Endometrial microvascular endothelial cells (primary cell): Measurements from ENCODE around the gene S100A13. TPM values are rescaled to one million over a fixed set of nuclear protein-coding genes. Genes with fewer than 3 reads are reported as not detected.
"Not testable (repeated sequence)": the region's sequence is repeated elsewhere in the genome, so short reads cannot be mapped to it uniquely, and the experiment has no call there.

Experiments used
- in situ Hi-C: cut with HindIII; loops from 2 replicates; pipeline ENCODE4 v1.10.0; 2017; ENCODE audit warnings: low sequenced_read_pairs, low pct_unique_long_range_greater_than_20kb; ENCODE audit errors: inconsistent ontology term
- total RNA-seq: library from RNA; depleted of rRNA; stranded (reverse); fragments of >200 nt; gene quantifications from one replicate; pipeline ENCODE4 v1.2.3, GENCODE V29; 2015; ENCODE audit errors: inconsistent ontology term

Gene S100A13
- total RNA-seq, 1 donor from 2014 or later, result 75.1 TPM

DNA sequence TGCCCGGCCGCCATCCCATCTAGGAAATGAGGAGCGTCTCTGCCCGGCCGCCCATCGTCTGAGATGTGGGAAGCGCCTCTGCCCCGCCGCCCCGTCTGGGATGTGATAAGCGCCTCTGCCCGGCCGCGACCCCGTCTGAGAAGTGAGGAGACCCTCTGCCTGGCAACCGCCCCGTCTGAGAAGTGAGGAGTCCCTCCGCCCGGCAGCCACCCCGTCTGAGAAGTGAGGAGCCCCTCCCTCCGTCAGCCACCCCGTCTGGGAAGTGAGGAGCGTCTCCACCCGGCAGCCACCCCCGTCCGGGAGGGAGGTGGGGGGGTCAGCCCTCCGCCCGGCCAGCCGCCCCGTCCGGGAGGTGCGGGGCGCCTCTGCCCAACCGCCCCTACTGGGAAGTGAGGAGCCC, 44.5 kb downstream of the S100A13 start:
- in situ Hi-C loops, result not testable (repeated sequence)

DNA sequence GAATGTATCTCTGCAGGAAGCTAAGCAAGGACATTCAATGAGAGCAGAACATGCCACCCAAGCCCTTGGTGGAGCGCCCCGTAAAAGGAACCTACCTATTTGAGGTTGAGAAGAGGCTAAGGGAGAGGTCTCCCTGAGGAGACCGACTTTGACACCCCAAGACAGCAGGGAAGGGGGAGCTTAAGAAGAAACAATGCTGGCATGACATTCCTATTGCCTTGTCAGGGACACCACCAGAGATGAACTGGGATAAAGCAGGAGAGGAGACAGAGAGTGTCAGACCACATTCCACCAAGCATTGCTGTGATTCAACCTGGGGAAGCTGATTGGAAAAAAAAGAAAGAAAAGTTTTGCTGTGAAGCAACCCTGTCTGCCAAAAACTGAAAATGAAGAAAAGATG, 48.4 kb downstream of the S100A13 start:
- in situ Hi-C loops, result no loop called here

DNA sequence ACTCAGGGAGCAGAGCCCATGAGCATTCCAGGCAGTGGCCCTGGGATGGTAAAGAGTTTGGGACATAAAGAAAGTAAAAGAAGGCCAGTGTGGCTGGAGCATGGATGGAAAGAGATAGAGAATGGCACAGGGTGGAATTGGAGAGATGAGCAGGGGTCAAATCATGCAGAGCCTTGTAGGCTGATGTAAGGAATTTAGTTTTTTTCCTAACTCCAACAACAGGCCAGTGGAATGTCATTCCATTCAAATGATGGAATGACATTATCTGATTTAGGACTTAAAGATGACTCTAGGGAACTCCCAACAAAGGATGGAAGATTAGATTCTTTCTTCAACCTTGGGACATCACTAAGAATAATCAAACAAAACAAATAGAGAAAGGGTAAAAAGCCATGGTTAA, 48.8 kb downstream of the S100A13 start:
- in situ Hi-C loops, result no loop called here

DNA sequence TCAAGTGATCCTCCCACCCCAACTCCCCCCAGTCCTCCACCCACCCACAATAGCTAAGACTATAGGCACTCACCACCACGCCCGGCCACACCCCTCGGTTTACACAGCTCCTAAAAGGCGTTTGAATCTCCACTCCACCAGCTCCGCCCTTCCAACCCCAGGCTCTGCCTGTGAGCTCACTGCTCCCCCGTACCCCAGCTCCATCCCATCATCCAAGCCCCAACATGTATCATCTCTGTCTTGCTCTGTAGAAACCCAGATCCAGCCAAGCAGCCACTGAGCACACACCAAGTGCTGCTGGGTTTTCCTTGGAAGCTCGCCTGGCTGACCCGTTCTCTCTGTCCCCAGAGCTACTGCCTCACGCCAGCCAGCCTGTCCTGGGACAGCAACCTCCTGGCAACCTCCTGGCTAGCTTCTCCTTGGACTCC, 49.7 kb downstream of the S100A13 start:
- in situ Hi-C loops, result no loop called here

DNA sequence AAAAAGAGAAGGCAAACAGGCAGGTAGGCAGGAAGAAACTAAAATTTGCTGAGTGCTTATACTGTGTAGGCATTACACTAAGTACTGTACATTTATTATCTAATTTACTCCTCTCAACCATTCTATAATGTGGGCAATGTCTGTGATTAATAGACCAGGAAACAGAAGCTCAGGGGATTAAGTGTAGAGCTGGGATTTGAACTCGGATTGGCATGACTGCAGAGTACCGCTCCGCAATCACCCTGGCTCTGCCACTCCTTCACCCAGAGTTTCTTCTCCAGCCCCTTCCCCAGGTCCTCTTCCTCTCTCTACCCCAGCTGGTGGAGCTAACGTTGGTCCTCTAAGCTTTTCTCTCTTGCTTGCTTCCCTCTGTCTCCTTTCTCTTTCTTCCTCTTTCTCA, 50.2 kb downstream of the S100A13 start:
- in situ Hi-C loops, result no loop called here

DNA sequence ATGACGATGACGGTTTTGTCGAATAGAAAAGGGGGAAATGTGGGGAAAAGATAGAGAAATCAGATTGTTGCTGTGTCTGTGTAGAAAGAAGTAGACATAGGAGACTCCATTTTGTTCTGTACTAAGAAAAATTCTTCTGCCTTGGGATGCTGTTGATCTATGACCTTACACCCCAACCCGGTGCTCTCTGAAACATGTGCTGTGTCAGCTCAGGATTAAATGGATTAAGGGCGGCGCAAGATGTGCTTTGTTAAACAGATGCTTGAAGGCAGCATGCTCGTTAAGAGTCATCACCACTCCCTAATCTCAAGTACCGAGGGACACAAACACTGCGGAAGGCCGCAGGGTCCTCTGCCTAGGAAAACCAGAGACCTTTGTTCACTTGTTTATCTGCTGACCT, 51.8 kb downstream of the S100A13 start:
- in situ Hi-C loops, result not testable (repeated sequence)

DNA sequence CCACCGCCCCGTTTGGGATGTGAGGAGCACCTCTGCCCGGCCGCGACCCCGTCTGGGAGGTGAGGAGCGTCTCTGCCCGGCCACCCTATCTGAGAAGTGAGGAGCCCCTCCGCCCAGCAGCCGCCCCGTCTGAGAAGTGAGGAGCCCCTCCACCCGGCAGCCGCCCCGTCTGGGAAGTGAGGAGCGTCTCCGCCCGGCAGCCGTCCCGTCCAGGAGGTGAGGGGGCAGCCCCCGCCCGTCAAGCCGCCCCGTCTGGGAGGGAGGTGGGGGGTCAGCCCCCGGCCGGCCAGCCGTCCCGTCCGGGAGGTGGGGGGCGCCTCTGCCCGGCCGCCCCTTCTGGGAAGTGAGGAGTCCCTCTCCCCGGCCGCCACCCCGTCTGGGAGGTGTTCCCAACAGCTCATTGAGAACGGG, 52.2 kb downstream of the S100A13 start:
- in situ Hi-C loops, result not testable (repeated sequence)

DNA sequence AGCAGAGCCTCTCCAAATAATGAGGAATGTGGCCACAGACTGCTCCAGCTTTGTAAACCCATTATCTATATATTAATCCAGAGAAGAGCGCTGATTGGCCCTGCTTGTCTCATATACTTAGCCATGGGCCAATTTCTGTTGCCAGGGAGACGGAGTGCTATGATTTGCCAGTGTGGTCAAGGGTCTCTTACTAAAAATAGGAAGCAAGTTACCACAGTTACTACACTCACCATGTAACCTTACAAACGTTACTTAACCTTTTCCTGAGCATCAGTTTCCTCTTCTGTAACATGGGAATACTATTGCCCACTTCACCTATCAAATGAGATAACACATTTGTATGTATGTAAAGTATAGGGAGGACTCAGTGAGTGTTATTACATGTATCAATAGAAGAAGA, 54.0 kb downstream of the S100A13 start:
- in situ Hi-C loops, result no loop called here

DNA sequence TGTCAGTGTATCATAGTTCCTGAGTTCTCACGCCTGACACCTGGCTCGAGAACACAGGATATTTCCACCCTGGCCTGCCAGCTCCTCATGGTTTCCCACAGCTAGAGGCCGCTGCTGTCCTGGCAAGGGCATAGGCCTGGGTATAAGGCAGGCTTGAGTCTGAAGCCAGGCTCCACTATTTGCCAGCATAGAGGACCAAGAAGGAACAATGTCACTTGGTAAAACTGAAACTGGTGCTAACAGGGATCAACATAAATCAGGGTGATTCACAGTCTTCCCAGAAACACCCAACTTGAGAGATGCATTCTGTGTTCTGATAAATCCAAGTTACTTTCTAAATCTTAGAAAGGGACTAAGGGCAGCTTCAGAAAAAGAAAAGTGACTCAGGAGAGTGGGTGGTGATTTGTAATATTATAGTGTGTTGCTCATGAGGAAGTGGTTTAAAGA, 54.7 kb downstream of the S100A13 start:
- in situ Hi-C loops, result no loop called here

DNA sequence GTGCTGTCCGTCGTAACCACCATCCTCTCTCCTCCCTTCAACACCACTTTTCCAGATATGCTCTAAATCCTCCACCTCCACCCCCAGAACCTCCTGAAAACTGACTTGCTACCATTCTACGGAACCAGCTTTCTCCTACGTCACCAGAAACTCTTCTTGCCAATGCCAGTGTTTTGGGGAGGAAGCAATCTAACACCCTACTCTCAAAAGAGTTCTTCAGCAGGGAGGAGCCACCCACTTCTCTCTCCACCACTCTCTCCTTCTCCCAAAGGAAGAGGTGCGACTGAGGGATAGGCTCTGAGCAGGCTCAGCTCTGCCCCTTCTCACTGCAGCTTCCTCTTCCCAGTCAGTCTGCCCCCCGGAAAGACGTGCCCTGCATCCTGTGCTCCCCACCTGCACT, 55.6 kb downstream of the S100A13 start:
- in situ Hi-C loops, result no loop called here

DNA sequence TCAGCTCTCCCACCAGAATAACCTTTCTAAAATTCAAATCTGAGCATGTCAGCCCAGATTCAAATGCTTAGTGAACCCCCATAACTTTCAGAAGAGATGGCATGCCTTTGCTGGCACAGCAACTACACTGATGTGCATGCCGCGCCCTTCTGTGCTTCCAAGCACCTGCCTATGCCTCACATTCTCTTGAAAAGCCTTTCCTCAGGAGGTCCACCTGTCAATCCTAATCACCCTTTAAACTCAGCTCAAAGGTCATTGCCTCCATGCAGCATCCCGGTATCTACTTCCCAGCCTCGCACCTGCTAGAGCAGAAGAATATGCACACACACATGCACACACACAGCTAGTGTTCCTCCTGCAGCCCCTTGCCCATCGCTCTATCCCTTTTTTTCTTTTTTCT, 56.4 kb downstream of the S100A13 start:
- in situ Hi-C loops, result no loop called here

DNA sequence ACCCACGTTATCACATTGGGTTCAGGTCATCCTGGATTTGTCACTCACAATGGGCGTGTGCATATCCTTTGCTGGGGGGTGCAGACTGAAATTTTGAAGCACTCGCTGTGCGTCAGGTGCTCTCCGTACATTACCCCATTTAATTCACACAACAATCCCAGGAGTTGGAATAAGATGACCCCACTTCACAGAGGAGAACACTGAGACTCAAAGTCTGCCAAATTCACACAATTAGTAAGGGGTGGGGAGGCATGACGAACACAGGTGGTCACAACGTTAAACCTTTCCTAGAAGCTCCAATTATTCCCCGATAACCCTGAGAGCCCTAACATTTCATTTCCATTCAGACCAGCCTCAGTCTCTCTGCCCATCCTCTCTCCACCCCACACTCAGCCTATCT, 57.8 kb downstream of the S100A13 start:
- in situ Hi-C loops, result no loop called here

Other genes with a start within 250 kb of the S100A13 start
- not detected for gene S100A8, start 236.4 kb downstream of the S100A13 start, total RNA-seq
- gene S100A7A, start 211.0 kb downstream of the S100A13 start, total RNA-seq, result not detected
- not detected for gene S100A7, start 166.9 kb downstream of the S100A13 start, total RNA-seq
- gene S100A6, start 91.5 kb downstream of the S100A13 start, total RNA-seq, result 690 TPM
- not detected for gene S100A5, start 86.6 kb downstream of the S100A13 start, total RNA-seq
- 9.4 TPM for gene S100A4, start 81.7 kb downstream of the S100A13 start, total RNA-seq
- 3.7 TPM for gene S100A3, start 78.2 kb downstream of the S100A13 start, total RNA-seq
- gene S100A2, start 61.7 kb downstream of the S100A13 start, total RNA-seq, result 3.5 TPM
- gene S100A16, start 14.4 kb downstream of the S100A13 start, total RNA-seq, result 892 TPM
- gene S100A14, start 11.2 kb downstream of the S100A13 start, total RNA-seq, result not detected
- not detected for gene S100A1, start 929 bp upstream of the S100A13 start, total RNA-seq
- gene CHTOP, start 6.6 kb upstream of the S100A13 start, total RNA-seq, result 28.2 TPM
- 68.6 TPM for gene SNAPIN, start 31.2 kb upstream of the S100A13 start, total RNA-seq
- gene ILF2, start 43.5 kb upstream of the S100A13 start, total RNA-seq, result 320 TPM
- 2.6 TPM for gene NPR1, start 51.2 kb upstream of the S100A13 start, total RNA-seq
- 21.0 TPM for gene INTS3, start 100.5 kb upstream of the S100A13 start, total RNA-seq
- 18.0 TPM for gene SLC27A3, start 147.9 kb upstream of the S100A13 start, total RNA-seq